ENCODE measurements around the gene RPS6KA5.
A peak's percentile ranks its signal among the peaks of the same experiment; 100 is the strongest.
"Not testable (repeated sequence)": the region's sequence is repeated elsewhere in the genome, so short reads cannot be mapped to it uniquely, and the experiment has no call there.

RPS6KA5 gene

DNA sequence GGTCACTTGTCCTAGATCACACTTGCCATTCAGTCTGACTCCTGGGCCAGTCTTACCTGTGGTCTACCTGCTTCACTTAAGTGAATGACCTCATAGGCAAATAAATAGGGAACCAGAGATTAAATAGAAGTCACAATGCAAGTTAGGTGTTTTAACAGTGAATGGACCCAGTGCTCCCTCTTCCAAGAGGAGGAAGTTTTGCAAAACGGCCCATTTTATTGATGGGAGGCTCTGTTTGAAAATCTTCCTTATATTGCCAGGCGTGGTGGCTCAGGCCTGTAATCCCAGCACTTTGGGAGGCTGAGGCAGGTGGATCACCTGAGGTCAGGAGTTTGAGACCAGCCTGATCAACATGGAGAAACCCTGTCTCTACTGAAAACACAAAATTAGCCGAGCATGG lies 79.8 kb downstream of the RPS6KA5 start:
- DNase-seq = not testable (repeated sequence)

DNA sequence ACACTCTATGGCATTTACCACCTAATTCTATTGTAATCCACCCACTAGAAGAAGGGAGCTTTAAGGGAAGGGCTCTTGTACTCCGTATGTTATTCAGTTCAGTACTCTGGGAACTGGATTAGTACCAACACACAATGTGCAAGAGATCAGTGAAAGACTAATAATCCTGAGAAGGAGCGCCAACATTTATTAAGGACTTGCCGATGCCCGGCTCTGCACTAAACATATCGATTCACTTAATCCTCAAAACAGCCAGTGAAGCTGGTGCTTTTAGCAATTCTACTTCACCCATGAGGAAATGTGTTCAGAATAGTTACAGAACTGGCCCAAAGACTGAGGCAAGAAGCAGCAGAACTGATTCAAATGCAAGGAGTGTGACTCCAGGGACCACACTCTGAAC lies 80.9 kb downstream of the RPS6KA5 start:
- DNase-seq = no peak

DNA sequence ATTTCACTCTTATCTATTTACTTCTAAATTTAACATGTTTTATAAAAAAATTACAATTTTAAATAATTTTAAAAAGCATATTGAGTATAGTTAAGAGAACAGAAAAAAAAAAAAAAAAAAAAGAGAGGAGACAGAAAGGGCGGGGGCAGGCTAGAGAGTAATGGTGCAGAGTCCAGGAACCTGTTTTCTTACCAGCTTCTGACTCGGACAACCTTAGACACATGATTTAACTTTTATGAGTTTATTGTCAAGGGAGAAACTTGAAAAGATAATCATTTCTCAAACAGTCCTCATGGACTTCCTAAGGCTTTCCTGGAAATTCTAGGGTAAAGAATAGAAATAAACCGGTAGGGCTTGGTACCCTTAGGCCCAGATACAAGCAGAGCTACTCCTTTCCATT lies 84.3 kb downstream of the RPS6KA5 start:
- no peak for DNase-seq

DNA sequence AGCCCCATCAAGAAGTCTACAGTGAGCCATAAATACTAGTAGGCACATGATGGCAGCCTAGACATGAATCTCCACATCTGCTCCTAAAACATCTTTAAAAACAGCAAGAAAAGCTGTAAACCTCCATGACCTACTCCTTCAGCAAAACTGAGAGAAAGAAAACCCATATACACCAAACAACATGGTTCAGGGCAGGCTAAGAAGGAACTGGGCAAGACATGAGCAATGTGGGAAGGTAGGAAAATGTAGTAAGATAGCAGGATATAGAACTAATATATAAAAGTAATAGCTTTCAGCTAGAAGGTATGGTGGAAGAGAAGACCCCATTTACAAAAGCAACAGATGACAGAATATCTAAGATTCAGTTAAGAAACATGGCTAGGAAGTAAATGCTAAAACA lies 88.8 kb downstream of the RPS6KA5 start:
- DNase-seq = no peak

DNA sequence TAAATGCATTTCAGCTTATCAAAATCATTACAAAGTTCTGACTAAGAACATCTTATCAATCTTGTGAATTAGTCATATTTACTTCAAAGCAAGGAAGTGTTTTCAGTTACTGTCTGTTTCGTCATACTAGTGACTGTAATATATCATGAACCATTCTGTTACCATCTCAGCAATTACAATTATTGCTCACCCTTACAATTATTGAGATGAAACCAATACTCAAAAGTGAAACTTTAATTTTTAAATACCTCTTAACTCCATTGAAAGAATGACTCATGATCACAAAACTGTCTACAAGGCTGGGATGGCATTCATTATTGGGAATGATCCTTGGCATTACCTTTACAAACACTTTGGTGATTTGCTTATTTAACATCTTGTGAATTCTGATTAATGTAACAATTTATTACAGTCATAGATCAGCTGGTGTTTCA lies 90.3 kb downstream of the RPS6KA5 start:
- no peak for DNase-seq

DNA sequence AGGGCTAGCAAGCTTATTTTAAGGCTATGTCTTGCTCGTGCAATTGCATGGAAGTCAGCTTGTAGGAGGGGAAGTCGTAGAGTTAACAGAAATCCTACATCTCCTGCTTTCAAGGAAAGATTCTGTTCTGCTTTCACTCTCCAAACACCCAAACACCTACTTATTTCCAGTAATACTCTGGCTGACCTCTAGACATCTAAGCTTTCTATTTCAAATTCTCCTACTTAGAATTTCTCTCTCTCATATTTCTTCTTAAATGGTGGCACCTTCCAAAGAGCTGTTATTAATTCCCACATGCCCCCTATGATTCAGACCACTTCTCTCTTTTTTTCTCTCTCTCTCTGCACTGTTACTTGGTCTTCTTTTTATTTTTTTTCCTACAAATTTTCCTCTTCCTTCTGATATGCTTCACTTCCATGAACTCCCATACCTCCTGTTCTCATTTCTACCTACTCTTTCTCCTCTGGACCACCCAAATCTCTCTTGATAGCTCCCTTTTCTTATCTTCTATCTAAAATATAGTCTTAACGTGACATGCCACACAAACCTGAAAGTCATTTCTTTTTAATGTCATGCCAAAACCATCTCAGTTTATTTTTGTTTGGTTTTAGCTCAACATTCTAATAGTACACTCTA lies 90.8 kb downstream of the RPS6KA5 start:
- no peak for DNase-seq

DNA sequence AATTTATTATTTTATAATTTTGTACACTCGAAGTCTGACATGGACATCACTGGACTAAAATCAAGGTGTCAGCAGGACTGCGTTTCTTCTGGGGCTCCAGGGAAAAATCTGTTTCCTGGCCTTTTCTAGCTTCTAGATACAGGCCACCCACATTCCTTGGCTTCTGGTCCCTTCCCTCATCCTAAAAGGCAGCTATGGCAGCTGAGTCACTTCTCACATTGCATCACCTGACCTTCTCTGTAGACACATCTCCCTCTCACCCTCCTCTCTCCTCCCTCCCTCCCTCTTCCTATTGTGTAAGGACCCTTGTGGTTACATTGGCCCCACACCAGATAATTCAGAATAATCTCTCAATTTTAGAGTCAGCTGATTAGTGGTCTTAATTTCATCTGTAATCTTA lies 92.4 kb downstream of the RPS6KA5 start:
- DNase-seq = no peak

DNA sequence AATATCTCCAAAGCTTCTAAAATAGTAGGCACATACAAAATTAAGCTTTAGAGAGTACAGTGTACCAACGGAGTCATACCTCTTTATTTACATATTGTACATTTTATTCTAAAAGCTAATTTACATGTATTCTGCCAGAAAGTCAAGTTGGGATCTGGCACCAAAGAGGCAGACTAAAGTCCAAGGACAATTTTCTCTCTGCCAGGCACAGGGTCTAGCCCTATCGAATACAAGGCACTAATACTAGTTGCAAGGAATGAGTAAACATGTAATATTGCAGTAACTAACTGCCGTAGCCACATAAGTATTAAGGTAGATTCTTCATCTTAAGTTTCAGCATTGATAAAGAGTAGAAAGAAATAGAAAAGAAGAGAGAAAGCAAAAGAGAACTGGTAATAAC lies 93.9 kb downstream of the RPS6KA5 start:
- DNase-seq = no peak

DNA sequence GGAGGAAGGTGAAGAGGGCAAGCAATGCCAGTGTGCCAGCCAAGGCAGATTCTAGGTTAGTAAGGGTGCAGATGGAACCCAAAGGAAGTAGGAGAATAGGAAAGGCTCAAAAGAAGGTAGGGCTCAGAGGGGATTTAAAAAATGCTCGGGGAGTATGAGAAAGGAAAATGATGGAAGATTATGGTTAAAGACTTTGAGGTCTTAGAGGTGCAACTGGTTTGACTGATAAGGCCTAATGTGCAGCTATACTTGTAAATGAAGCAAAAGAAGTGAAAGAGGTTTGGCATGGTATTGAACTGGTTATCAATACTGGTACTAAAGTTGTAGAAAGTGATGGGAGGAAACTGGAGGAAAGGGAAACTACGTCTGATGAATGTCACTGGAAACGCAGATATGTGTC lies 94.7 kb downstream of the RPS6KA5 start:
- no peak for DNase-seq

DNA sequence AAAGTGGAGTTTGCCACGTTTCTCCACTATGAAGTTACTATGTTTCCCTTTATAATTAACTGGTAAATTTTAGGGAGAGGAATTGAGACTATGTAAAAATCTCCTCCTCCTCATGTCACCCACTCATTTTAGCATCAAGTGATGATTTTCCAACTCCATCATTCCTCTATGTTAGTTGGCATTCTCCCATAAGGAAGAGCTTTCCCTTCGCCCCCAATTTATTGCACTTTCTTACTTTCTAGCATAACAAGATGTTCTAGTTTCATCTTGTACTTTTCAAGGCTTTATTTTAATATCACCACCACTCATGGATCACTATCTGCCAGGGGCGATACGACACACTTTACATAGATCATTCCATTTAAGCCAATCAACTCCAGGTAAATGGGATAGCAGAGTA lies 97.1 kb downstream of the RPS6KA5 start:
- DNase-seq = no peak

DNA sequence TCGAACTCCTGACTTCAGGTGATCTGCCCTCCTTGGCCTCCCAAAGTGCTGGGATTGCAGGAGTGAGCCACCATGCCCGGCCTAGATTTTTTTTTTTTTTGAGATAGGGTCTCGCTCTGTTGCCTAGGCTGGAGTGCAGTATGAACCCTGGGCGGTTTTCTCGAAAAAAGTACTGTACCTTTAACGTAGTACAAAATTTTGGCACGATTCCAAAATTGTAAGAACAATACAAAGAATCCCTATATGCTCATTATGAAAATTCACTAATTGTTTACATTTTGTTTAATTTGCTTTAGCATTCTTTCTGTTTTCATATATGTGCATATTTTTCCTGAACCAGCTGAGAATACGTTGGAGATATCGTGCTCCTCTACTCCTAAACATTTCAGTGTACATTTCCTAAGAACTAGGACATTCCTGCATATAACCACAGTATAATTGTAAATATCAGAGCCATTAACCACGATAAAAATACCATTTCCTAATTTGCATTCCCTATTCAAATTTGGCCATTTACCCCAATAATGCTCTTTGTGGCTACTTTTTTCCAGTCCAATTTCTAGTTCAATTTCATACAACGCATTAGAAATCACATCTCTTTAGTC lies 97.8 kb downstream of the RPS6KA5 start:
- no peak for DNase-seq

DNA sequence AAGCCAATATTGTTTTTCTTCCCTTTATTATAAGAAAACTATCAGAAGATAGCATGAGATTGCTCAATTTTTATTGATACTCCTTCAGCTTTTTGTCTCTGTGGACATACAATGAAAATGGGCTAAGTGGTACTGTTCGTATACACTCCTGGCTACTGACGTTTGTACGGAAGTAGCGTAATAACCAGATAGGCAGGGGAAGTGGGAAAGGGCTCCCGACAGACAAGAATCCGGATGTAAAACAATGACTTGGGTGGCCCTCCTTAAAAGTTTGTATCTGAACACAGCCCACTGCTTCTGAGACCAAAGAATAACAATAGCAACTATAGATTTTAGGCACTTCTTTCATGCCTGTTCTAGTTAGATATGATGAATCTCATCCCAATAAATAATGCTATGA lies 99.6 kb downstream of the RPS6KA5 start:
- no peak for DNase-seq

DNA sequence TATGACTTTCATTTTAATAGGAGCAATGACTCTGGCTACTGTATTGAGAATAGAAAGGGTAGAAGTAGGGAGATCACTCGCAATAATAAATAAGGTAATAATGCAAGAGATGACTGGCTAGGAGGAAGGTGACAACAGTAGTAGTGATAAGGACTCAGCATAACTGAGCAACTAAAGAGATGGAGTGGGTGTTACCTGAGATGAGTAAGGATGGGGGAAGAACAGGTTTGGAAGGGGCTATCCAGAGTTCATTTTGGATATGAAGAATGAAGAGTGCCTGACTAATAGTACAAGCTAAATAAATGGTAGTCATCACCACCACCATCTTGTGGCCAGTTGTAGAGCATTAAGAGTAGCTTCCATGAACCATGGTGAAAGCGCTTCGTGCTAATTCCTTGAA lies 101.1 kb downstream of the RPS6KA5 start:
- DNase-seq = no peak

DNA sequence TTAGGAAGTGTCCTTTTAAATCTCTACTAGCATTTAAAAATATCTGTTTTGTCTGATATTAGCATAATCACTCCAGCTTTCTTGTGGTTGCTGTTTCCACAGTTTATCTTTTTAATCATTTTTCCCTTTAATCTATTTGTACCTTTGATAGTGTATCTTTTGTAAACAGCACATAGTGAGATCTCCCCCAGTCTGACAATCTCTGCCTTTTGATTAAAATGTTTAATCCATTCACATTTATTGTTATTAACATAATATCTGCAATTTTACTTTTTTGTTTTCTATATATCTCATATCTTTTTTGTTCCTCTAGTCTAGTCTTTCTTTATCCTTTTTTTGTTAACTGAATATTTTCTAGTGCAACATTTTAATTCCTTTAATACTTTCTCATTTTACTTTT lies 104.2 kb downstream of the RPS6KA5 start:
- DNase-seq = no peak

DNA sequence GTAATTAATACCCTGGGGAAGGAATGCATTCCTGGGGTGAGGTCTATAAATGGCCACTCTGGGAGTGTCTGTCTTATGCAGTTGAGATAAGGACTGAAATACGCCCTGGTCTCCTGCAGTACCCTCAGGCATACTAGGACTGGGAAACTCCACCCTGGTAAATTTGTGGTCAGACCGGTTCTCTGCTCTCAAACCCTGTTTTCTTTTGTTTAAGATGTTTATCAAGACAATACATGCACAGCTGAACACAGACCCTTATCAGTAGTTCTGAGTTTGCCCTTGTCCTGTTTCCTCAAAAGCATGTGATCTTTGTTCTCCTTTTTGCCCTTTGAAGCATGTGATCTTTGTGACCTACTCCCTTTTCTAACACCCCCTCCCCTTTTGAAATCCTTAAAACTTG lies 106.8 kb downstream of the RPS6KA5 start:
- DNase-seq = not testable (repeated sequence)

DNA sequence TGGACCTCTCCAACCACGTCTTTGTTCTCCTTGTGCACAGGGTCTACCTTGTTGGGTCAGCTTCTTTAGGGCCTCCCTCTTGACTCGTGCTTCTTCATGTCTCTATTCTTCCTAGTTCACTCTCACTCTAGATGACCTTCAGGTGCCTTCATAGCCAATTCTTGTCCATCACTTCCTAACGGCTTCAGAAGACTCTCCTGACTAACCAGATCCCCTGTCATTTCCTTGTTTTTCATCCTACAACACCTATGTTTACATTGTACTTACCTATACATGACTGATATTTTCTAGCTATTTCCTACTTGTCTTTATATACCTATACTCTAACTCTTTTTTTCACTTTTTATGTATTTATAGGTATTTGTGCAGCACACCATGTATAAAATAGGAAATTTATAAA lies 117.1 kb downstream of the RPS6KA5 start:
- no peak for DNase-seq

DNA sequence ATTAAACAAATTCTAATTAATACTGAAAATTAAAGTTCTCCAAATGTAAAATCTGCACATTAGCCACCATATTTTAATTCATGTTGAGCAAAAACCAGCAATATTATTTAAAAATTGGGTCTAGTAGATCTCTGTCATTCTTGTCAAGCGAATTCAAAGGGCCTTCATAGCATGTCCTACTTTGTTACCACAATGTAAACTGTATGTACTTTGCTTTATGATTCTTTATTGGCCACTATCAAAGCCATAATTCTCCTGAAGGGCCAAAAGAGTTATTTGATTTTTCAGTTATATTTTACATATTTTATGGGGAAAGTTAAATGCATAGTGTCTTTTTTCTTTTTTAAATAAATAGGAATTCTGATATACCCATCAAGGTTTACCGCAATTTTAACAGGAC lies 117.9 kb downstream of the RPS6KA5 start:
- no peak for DNase-seq

DNA sequence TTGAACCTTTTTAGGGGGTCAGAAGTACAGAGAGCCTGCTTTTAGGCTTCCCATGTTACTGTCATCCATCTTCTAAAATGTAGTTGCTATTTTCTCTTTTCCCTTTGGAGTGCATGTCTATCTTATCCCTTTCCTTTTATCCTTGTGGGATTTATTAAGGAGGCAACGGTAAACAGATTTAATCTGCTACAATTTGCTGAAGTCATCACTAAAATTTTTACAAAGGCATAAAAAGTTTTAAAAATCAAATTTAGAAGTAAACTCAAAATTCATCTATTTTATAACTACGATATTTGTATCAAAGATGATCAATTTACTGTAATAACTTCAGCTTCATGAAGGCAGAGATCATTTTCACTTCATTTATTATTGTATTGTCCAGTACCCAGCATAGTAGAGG lies 118.7 kb downstream of the RPS6KA5 start:
- no peak for DNase-seq

DNA sequence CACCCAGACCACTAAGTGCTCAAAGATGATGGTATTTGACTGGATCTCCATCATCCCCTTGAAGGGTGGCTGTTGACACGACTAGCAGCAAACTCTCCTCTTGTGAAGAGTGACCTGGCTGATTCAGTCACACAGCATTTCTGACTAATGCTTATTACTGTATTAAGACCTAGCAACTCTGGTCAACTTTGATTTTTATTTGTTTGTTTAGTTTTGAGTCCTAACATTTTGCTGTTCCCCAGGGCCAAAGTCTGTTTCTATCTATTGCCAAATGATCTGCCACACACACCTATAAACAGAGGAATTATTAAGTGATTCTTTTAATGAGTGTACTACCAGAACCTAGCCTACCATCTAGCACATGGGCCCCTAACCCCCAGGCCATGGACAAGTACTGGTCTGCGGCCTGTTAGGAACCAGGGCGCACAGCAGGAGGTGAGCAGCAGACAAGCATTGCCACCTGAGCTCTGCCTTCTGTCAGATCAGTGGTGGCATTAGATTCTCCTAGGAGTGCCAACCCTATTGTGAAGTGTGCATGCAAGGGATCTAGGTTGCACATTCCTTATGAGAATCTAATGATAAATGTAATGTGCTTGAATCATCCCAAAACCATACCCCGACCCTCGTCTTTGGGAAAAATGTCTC lies 120.0 kb downstream of the RPS6KA5 start:
- DNase-seq = no peak

DNA sequence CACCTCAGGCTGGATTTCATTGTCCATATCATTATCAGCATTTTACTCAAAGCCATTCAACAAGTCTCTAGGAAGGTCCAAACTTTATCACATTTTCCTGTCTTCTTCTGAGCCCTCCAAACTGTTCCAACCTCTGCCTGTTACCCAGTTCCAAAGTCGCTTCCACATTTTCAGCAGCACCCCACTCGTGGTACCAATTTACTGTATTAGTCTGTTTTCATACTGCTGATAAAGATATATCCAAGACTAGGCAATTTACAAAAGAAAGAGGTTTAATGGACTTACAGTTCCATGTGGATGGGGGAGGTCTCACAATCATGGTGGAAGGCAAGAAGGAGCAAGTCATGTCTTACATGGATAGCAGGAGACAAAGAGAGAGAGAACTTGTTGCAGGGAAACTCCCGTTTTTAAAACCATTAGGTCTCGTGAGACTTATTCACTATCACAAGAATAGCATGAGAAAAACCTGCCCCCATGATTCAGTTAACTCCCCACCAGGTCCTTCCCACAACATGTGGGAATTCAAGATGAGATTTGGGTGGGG lies 121.1 kb downstream of the RPS6KA5 start:
- DNase-seq = not testable (repeated sequence)

DNA sequence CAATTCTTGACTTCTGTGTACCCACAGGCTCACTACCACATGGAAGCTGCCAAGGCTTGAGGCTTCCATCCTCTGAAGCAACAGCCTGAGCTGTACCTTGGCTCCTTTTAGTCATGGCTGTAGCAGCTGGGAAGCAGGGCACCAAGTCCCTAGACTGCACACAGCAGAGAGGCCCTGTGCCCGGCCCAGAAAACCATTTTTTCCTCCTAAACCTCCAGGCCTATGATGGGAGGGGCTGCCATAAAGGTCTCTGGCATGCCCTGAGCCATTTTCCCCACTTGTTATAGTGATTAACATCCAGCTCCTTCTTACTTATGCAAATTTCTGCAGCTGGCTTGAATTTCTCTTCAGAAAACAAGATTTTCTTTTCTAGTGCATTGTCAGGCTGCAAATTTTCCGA lies 121.8 kb downstream of the RPS6KA5 start:
- no peak for DNase-seq

DNA sequence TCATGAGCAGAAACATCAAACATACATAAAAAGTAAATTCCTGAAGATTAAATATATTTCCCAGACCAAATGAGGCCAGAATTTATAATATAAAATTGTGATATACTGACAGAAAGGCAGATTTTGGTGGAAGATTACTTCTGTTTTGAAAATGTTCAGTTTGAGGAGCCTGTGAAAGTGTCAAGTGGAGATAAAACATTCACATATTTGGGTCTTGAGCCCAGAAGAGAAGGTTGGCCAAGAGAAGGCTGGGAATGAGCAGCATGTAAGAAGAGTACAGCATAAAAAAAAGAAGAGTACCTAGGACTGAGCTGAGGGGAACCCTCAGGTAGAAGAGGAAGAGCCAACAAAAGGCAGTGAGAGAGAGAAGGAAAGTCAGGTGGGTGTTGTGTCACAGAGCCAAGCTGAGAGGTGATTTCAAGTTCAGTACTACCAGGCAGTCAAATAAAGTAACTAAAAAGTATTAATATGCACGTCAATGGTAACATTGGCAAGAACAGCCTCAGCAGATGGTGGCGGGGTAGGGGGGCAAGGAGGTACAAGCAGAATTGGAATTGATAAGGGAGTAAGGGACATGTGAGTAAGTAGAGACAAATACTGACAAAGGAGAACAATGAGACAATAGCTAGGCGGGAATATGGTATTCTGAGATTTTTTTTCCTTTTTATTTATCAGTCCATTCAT lies 123.5 kb downstream of the RPS6KA5 start:
- no peak for DNase-seq

DNA sequence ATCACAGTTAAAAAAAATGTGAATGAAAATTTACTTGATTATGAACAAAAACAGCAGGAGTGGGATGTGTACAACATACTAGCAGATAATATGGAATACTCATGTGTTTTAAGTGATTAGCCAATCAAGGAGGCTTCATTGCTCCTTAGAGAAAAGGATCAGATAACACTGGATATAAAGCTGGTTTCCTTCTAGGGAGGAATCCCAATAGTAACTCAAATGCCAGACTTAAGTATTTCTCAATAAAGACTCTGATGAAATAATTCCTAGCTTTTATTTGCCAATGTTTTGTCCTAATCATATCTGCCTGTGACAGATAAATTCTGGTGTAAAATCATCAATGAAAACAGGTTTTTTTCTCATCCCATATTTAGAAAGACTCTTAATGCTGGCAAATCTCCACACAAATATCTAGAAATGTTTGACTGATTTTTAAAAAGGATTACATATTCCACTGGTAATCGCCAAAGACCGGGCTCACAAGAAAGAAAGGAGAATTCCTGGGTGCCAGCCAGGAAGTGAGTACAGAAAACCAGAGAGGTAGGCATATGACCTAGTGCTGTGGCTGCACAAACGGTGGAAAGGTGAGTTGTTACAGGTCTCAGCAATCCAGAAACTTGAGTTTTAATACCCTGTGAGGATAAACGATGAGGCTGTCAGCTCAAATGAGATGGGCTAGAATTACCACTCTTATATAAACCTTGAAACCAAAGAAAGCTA lies 135.7 kb downstream of the RPS6KA5 start:
- DNase-seq = peak; percentile 8

All from NCI-H2029 (cell line).